GM19397 (cell line): Measurements from ENCODE around the gene OLAH.
A peak's percentile ranks its signal among the peaks of the same experiment; 100 is the strongest.

Source experiments
- ATAC-seq: cut with Tn5 transposase; IDR thresholded peaks from one replicate; pipeline ENCODE4 v1.9.1; 2021; ENCODE audit warnings: mild to moderate bottlenecking, moderate library complexity; ENCODE audit not compliant: unreplicated experiment

OLAH gene

DNA sequence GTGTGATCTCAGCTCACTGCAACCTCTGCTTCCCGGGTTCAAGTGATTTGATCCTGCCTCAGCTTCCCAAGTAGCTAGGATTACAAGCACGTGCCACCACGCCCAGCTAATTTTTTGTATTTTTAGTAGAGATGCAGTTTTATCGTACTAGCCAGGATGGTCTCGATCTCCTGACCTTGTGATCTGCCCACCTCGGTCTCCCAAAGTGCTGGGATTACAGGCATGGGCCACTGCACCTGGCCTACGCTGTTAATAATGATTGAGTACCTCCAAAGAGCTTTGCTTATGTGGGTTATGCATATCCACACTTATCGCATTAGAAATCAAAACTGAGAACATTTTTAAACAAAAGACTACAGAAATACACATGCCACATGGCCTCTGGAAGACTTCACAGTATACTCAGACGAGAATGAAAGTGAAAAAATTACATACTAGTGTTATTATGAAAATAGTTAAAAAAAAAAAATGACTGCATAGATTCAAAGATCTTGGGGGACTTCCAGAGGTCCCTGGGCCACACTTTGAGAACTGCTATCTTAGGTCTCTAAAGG is 78.8 kb downstream of the OLAH start:
- peak; percentile 86 for ATAC-seq
